Fibroblast of villous mesenchyme (primary cell): Measurements from ENCODE around the gene TRUB1. TPM values are rescaled to one million over a fixed set of nuclear protein-coding genes. Genes with fewer than 3 reads are reported as not detected.
A peak's percentile ranks its signal among the peaks of the same experiment; 100 is the strongest.
"Not testable (repeated sequence)": the region's sequence is repeated elsewhere in the genome, so short reads cannot be mapped to it uniquely, and the experiment has no call there.

Experiments used
- DNase-seq: peaks from one replicate; pipeline ENCODE4 v3.0.0-alpha.2; 2010; ENCODE audit warnings: low read depth
- H3K4me3 ChIP-seq: 2 replicates; pipeline ENCODE4 v1.5.1; 2011; ENCODE audit warnings: low read depth, mild to moderate bottlenecking, low read length
- total RNA-seq: library from RNA; depleted of rRNA; stranded (reverse); fragments of >200 nt; gene quantifications from 2 replicates; pipeline ENCODE4 v1.2.3, GENCODE V29; 2012
- TF ChIP-seq, protein P1 (sequence below): IDR thresholded peaks from 2 replicates; pipeline ENCODE4 v1.5.1; 2012; ENCODE audit warnings: low read depth, mild to moderate bottlenecking, low read length; ENCODE audit not compliant: insufficient read depth

Gene TRUB1
- total RNA-seq, 1 donor, result 42.3 TPM

DNA sequence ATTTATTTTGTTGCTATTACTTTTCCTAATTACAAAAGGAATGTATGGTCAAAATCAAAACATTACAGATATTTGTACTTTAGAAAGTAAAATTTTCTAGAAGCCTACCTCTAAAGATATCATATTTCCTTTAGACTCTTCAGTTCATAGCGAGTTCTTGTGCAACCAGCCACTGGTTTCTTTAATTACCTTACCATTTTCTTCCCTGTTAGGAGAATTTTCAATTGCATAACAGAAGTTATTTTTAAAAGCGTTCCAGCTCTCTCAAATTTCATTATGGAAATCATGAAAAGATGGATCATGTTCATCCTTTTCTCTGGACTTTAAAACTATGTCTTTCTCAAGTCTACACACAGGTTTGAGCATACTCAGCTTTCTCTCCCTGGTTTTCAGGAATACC lies 5.0 kb upstream of the TRUB1 start:
- H3K4me3 ChIP-seq, result no peak overlapping the region
- peak; percentile 18 for DNase-seq
- TF ChIP-seq, protein P1, sequence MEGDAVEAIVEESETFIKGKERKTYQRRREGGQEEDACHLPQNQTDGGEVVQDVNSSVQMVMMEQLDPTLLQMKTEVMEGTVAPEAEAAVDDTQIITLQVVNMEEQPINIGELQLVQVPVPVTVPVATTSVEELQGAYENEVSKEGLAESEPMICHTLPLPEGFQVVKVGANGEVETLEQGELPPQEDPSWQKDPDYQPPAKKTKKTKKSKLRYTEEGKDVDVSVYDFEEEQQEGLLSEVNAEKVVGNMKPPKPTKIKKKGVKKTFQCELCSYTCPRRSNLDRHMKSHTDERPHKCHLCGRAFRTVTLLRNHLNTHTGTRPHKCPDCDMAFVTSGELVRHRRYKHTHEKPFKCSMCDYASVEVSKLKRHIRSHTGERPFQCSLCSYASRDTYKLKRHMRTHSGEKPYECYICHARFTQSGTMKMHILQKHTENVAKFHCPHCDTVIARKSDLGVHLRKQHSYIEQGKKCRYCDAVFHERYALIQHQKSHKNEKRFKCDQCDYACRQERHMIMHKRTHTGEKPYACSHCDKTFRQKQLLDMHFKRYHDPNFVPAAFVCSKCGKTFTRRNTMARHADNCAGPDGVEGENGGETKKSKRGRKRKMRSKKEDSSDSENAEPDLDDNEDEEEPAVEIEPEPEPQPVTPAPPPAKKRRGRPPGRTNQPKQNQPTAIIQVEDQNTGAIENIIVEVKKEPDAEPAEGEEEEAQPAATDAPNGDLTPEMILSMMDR, result no peak

DNA sequence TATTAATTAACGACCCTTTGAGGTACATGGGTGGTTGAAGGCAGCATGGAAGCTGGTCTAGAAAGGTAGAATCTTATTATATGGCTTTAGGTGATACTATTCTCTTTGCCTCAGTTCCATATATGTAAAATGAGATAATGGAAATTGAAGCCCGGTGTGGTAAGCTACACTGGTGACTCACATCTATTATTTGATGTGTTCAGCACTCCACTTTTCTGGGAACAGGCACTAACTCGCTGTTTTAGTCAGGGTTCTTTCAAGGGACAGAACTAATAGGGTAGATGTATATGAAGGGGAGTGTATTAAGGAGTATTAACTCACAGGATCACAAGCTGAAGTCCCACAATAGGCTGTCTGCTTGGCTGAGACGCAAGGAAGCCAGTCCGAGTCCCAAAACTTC lies 4.4 kb upstream of the TRUB1 start:
- no peak for DNase-seq
- TF ChIP-seq, protein P1, result no peak

DNA sequence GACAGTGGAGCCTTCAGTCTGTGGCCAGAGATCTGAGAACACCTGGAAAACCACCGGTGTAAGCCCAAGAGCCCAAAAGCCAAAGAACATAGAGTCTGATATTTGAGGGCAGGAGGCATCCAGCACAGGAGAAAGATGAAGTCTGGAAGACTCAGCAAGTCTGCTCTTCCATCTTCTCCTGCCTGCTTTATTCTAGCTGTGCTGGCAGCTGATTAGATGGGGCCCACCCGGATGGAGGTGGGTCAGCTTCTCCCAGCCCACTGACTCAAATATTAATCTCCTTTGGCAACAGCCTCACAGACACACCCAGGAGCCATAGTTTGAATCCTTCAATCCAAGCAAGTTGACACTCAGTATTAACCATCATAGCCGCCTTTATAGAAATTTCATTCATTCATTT lies 4.0 kb upstream of the TRUB1 start:
- DNase-seq, H3K4me3 ChIP-seq: not testable (repeated sequence)

More for the DNA sequence above, 4.4 kb upstream of the TRUB1 start:
- H3K4me3 ChIP-seq, result no peak overlapping the region

DNA sequence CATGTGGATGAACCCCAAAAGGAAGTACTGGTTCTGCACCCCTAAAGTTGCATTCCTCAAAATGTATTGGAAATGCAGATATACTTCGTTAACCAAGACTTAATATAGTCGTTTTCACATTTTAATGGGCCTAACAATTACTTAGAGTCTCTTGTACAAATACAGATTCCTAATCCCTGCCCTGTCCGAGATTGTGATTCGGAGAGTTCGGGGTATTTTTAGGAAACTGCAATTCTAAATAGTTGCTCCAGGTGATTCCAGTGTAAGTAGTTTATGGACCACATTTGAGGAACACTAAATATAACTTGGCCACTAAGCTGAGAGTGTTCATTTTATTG lies 830 bp downstream of the TRUB1 start:
- peak overlapping the region; percentile 97 for H3K4me3 ChIP-seq
- no peak for DNase-seq
- TF ChIP-seq, protein P1, result no peak

DNA sequence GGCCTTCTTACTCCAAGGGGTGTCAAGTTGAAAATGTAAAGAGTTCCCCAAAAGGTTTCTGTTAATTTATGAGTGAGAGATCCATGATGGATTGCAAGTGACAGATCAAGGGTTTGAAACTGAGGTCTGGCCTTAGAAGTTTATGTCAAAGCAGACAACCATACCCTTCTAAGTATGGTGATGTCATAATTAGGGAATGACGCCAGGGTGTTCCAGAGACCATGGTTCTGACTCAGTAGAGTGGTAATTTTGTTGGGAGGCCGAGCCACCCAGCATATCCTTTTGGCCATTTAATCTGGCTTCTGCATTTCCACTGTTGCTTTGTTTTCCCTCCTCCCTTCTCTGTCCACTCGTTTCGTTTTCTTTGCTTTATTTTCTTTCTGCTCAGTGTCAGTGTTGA lies 2.7 kb downstream of the TRUB1 start:
- DNase-seq, result peak; percentile 30
- H3K4me3 ChIP-seq, result no peak overlapping the region

DNA sequence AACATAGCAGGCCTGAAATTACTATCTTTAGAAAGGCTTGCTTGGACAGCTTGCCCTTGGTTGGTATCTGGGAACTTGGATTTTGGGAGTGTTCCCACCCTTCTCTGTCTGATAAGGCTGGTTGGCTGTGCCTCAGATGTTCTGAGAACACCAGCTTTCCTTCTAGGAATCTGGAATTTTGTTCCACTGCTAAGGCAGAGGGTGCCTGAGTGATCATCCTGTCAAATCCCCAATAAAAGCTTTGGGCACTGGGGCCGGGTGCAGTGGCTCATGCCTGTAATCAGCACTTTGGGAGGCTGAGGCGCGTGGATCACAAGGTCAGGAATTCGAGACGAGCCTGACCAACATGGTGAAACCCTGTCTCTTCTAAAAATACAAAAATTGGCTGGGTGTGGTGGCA lies 5.0 kb downstream of the TRUB1 start:
- DNase-seq, result no peak
- TF ChIP-seq, protein P1, result no peak
- no peak overlapping the region for H3K4me3 ChIP-seq

More for the DNA sequence above, 2.7 kb downstream of the TRUB1 start:
- TF ChIP-seq, protein P1, result no peak

DNA sequence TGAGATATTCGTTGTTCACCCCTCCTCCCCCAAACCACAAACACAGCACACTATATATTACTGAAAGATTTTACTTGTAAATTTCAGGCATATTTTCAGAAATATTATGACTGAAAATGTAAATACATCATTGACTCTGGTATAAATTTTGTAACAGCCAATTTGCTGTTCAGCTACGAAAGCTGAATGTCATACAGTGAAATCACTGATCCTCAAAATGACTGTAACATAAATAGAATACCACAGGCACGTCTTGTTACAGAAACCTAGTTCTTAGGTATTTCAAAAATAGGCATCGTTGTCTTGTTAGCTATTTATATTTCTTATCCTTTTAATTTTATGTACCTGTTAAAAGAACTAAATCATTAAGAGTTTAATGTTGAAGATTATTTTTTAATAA lies 15.1 kb downstream of the TRUB1 start:
- no peak for DNase-seq
- TF ChIP-seq, protein P1, result no peak
- H3K4me3 ChIP-seq, result no peak overlapping the region
